ENCODE data around the gene NGB. TPM values are rescaled to one million over a fixed set of nuclear protein-coding genes. Genes with fewer than 3 reads are reported as not detected.
A peak's percentile ranks its signal among the peaks of the same experiment; 100 is the strongest.

The NGB gene
- total and polyA plus RNA-seq, 2 of the 8 experiments (the other 6 are each of a cell fraction or from before 2014, with no cell fraction given) = 0.30 to 0.60 TPM

- Histone ChIP-seq H3K36me3 (ENCODE audit: control insufficient read depth in 2 of 4, insufficient read depth in 4 of 4, low read length in 3 of 4) (peaks cover 3 to 8% (median 8%) of the 10 kb centered on the region in 4 experiments; a peak in 5 of 8 replicates), H3K9me3 (ENCODE audit: insufficient read depth in 2 of 2, low read depth in 1 of 2, low read length in 1 of 2) (no peaks in the 10 kb centered on the region), H3K79me2 (ENCODE audit: control insufficient read depth in 1 of 2, insufficient read depth in 2 of 2, low read length in 2 of 2) (no peaks in the 10 kb centered on the region), H2BK5ac (ENCODE audit: low read depth, low read length) (no peak overlapping the region), H4K5ac (ENCODE audit: insufficient read length, low read depth, low read length) (no peak overlapping the region), H3K23me2 (ENCODE audit: low read depth, low read length) (no peaks in the 10 kb centered on the region), H3K18ac (ENCODE audit: extremely low read depth, low read length) (no peak overlapping the region), H4K91ac (replicated peaks; ENCODE audit: insufficient read length, low read length) (no peak overlapping the region), H4K20me1 (replicated peaks in 1 of 2; ENCODE audit: control insufficient read depth in 1 of 2, insufficient read depth in 2 of 2, low read length in 2 of 2) (peaks cover 0 to 1% of the 10 kb centered on the region in 2 experiments), H3K4ac (replicated peaks; ENCODE audit: insufficient read length, low read depth, low read length) (no peak overlapping the region), H2BK120ac (replicated peaks; ENCODE audit: low read depth, low read length) (no peak overlapping the region), H3K4me2 (ENCODE audit: insufficient read depth in 1 of 2, low read depth in 2 of 2, low read length in 2 of 2) (no peak overlapping the region), H3K14ac (ENCODE audit: insufficient read length) (no peak overlapping the region), H3K27me3 (replicated peaks in 1 of 4; ENCODE audit: control insufficient read depth in 3 of 4, extremely low read depth in 1 of 4, insufficient read depth in 3 of 4, low read length in 3 of 4) (no peaks in the 10 kb centered on the region), H2BK20ac (ENCODE audit: low read length) (no peak overlapping the region), H2AFZ (ENCODE audit: low read length) (no peak overlapping the region), H3K9ac (replicated peaks in 1 of 4; ENCODE audit: extremely low read depth in 1 of 4, low read depth in 3 of 4, low read length in 3 of 4) (no peak overlapping the region), H3K4me1 (replicated peaks in 1 of 4; ENCODE audit: control insufficient read depth in 3 of 4, insufficient read depth in 4 of 4, low read length in 3 of 4) (no peaks in the 10 kb centered on the region), H2AK5ac (ENCODE audit: low read depth, low read length) (no peak overlapping the region), H2BK12ac (ENCODE audit: low read depth, low read length) (no peak overlapping the region), H3K23ac (ENCODE audit: insufficient read length) (no peak overlapping the region), H2BK15ac (ENCODE audit: low read length) (no peak overlapping the region), H3K79me1 (ENCODE audit: low read depth, low read length) (no peaks in the 10 kb centered on the region), H4K8ac (ENCODE audit: extremely low read depth, insufficient read depth, low read length) (no peak overlapping the region), H3K4me3 (ENCODE audit: extremely low read depth in 1 of 4, insufficient read depth in 2 of 4, low read depth in 3 of 4, low read length in 4 of 4) (no peak overlapping the region), H3K27ac (ENCODE audit: low read depth, low read length) (no peak overlapping the region), H3K56ac (replicated peaks; ENCODE audit: insufficient read length, low read depth, low read length) (no peak overlapping the region)
- no peak for TF ChIP-seq HDAC6 (IDR thresholded peaks at IDR 0.05; ENCODE audit: low read depth, low read length)
- peak; percentile 41 to 54 for TF ChIP-seq RAD21 (IDR thresholded peaks at IDR 0.05 in 1 of 2, conservative IDR thresholded peaks at IDR 0.05 in 1 of 2; ENCODE audit: low read depth in 2 of 2, low read length in 2 of 2)
- peak in 2 of 3 experiments; percentile 37; a peak in 2 of 4 replicates for TF ChIP-seq CTCF (IDR thresholded peaks at IDR 0.05; ENCODE audit: control extremely low read depth in 1 of 3, insufficient read depth in 1 of 3, low read depth in 1 of 3, low read length in 3 of 3)
- DNase-seq (ENCODE audit: low read depth in 1 of 2, low spot score in 2 of 2) (no peak), FAIRE-seq (no peak)
- CTCF ChIA-PET (ENCODE audit: partially characterized antibody) = interaction anchor here (0.7 to 4.4 kb wide), 17 partner anchors 12 to 406 kb away, joined by 3 to 27 read pairs (median 3); partner anchors contain the start of genes GSTZ1 and POMT2
- 91% methylated on average over 14 of the region's 14 CpGs; no CpG with 5 or more reads in 1 of the 2 experiments for WGBS, 2 experiments (ENCODE audit: extremely low coverage in 1 of 2, insufficient coverage in 1 of 2, insufficient read length in 1 of 2, insufficient replicate concordance in 2 of 2, low coverage in 1 of 2, low lambda C conversion rate in 2 of 2, missing lambda C conversion rate in 1 of 2)
- POLR2A ChIA-PET (ENCODE audit: partially characterized antibody) = interaction anchor here (1.0 kb wide), 1 partner anchor 12 kb away, joined by 3 read pairs; no protein-coding TSS in a partner anchor
Measured at GRCh38 chr14:77278461-77279230, 7.6 kb upstream of the NGB start.

Data from H1 (cell line).